ENCODE data around the gene TRAPPC12.

Gene TRAPPC12

GRCh38 chr2:3405307-3405706 is 25.8 kb downstream of the TRAPPC12 start:
- no peak for DNase-seq (ENCODE audit: low read depth)
- H3K4me3 ChIP-seq (ENCODE audit: control insufficient read depth, low read depth, low read length) = no peak overlapping the region
- no peak for TF ChIP-seq CTCF (conservative IDR thresholded peaks at IDR 0.05; ENCODE audit: control insufficient read depth, insufficient read depth, low read depth, low read length)

GRCh38 chr2:3405876-3406275 is 26.4 kb downstream of the TRAPPC12 start:
- no peak for TF ChIP-seq CTCF (conservative IDR thresholded peaks at IDR 0.05; ENCODE audit: control insufficient read depth, insufficient read depth, low read depth, low read length)
- H3K4me3 ChIP-seq (ENCODE audit: control insufficient read depth, low read depth, low read length) = no peak overlapping the region
- no peak for DNase-seq (ENCODE audit: low read depth)

GRCh38 chr2:3406501-3406900 is 27.0 kb downstream of the TRAPPC12 start:
- H3K4me3 ChIP-seq (ENCODE audit: control insufficient read depth, low read depth, low read length) = no peak overlapping the region
- no peak for TF ChIP-seq CTCF (conservative IDR thresholded peaks at IDR 0.05; ENCODE audit: control insufficient read depth, insufficient read depth, low read depth, low read length)
- no peak for DNase-seq (ENCODE audit: low read depth)

GRCh38 chr2:3408781-3409180 is 29.3 kb downstream of the TRAPPC12 start:
- no peak overlapping the region for H3K4me3 ChIP-seq (ENCODE audit: control insufficient read depth, low read depth, low read length)
- TF ChIP-seq CTCF (conservative IDR thresholded peaks at IDR 0.05; ENCODE audit: control insufficient read depth, insufficient read depth, low read depth, low read length) = no peak
- DNase-seq (ENCODE audit: low read depth) = no peak

GRCh38 chr2:3409627-3410170 is 30.2 kb downstream of the TRAPPC12 start:
- TF ChIP-seq CTCF (conservative IDR thresholded peaks at IDR 0.05; ENCODE audit: control insufficient read depth, insufficient read depth, low read depth, low read length) = no peak
- no peak for DNase-seq (ENCODE audit: low read depth)
- no peak overlapping the region for H3K4me3 ChIP-seq (ENCODE audit: control insufficient read depth, low read depth, low read length)

- DNase-seq (ENCODE audit: low read depth) = no peak
- H3K4me3 ChIP-seq (ENCODE audit: control insufficient read depth, low read depth, low read length) = no peak overlapping the region
- TF ChIP-seq CTCF (conservative IDR thresholded peaks at IDR 0.05; ENCODE audit: control insufficient read depth, insufficient read depth, low read depth, low read length) = no peak
Measured at GRCh38 chr2:3411103-3411502, 31.6 kb downstream of the TRAPPC12 start.

- TF ChIP-seq CTCF (conservative IDR thresholded peaks at IDR 0.05; ENCODE audit: control insufficient read depth, insufficient read depth, low read depth, low read length) = no peak
- H3K4me3 ChIP-seq (ENCODE audit: control insufficient read depth, low read depth, low read length) = no peak overlapping the region
- no peak for DNase-seq (ENCODE audit: low read depth)
Measured at GRCh38 chr2:3413697-3414096, 34.2 kb downstream of the TRAPPC12 start.

Measured in fibroblast of mammary gland (primary cell).